M059J (cell line): ENCODE measurements around the gene DYNC2LI1. TPM values are rescaled to one million over a fixed set of nuclear protein-coding genes. Genes with fewer than 3 reads are reported as not detected.

Experiments used
- DNase-seq: peaks from one replicate; pipeline ENCODE4 v3.0.0-alpha.2; 2012; ENCODE audit warnings: low read depth
- total RNA-seq: library from RNA; depleted of rRNA; stranded (reverse); fragments of >200 nt; shearing (Covaris generic); gene quantifications from 2 replicates; pipeline ENCODE4 v1.2.3, GENCODE V29; 2014; rRNA removed

The DYNC2LI1 gene
- total RNA-seq, 1 experiment from 2014 or later: 17.0 TPM

GRCh38 chr2:43846140-43846793 lies 72.4 kb downstream of the DYNC2LI1 start:
- DNase-seq: no peak

DNA sequence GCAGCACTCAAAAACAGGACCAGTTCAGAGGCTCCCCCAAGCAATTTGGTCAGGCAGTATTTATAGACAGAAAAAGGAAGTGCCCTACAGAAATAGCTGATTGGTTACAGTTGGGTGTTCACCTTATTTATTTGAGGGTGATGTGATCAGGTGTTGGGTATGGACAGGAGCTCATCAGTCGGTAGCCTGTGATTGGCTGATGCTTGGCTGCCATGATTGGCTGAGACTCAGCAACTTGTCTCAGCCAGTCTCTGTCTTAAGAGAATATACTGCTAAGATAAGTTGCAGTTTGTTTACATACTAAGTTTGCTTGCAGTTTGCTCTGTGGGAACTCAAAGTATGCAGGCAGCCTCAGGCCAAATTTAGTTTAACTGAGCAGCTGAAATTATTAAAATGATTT lies 74.4 kb downstream of the DYNC2LI1 start:
- peak; percentile 55 for DNase-seq

GRCh38 chr2:43851011-43851980 lies 77.5 kb downstream of the DYNC2LI1 start:
- no peak for DNase-seq

DNA sequence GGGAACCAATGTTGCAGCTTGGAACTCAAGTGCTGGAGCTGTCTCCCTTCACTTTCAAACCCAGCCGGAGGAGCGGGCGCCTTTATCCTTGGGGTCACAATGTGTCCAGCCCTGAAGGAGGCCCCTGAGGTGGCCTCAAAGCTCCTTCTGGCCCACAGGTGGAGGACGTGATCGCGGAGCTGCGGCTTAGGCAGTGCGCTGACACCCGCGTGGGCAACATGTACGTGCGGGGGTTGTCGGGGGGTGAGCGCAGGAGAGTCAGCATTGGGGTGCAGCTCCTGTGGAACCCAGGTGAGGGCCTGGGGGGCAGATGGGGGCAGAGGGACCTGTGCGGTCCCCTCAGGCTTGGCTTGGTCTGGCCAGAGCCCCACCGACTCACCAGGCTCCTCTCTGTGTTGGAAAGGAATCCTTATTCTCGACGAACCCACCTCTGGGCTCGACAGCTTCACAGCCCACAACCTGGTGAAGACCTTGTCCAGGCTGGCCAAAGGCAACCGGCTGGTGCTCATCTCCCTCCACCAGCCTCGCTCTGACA lies 78.4 kb downstream of the DYNC2LI1 start:
- DNase-seq: no peak

GRCh38 chr2:43853141-43854081 lies 79.6 kb downstream of the DYNC2LI1 start:
- DNase-seq: no peak

GRCh38 chr2:43854671-43855070 lies 80.8 kb downstream of the DYNC2LI1 start:
- DNase-seq: no peak

DNA sequence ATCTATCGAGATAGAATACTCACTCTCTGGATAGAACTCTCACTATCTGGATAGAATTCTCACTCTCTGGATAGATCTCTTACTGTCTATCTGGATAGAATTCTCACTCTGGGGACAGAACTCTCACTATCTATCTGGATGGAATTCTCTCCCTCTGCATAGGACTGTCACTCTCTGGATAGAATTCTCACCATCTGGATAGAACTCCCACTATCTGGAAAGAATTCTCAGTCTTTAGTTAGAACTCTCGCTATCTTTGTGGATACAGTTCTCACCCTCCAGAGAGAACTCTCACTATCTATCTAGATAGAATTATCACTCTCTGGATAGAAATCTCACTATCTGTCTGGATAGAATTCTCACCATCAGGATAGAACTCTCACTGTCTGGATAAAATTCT lies 81.5 kb downstream of the DYNC2LI1 start:
- no peak for DNase-seq

Other genes with a start within 250 kb of the DYNC2LI1 start
- 8.7 and 12.7 TPM in 2 replicates for gene THADA, start 178.0 kb upstream of the DYNC2LI1 start, total RNA-seq
- 2.4 and 2.5 TPM in 2 replicates for gene PLEKHH2, start 136.8 kb upstream of the DYNC2LI1 start, total RNA-seq
- gene C1GALT1C1L, start 97.6 kb upstream of the DYNC2LI1 start, total RNA-seq: 0.89 and 2.4 TPM in 2 replicates
- gene ABCG5, start 64.8 kb downstream of the DYNC2LI1 start, total RNA-seq: not detected in 2 replicates
- gene ABCG8, start 64.9 kb downstream of the DYNC2LI1 start, total RNA-seq: not detected in 2 replicates
- gene LRPPRC, start 221.9 kb downstream of the DYNC2LI1 start, total RNA-seq: 36.8 and 46.7 TPM in 2 replicates